Kidney glomerular epithelial cell (primary cell): ENCODE measurements around the gene CCT6A.
"Not testable (repeated sequence)": the region's sequence is repeated elsewhere in the genome, so short reads cannot be mapped to it uniquely, and the experiment has no call there.

Experiments used
- DNase-seq: peaks from one replicate; lab custom pipeline; 2025; lab: John Stamatoyannopoulos, UW

Gene CCT6A

GRCh38 chr7:56053379-56053778 is 1.8 kb downstream of the CCT6A start:
- DNase-seq, result no peak

DNA sequence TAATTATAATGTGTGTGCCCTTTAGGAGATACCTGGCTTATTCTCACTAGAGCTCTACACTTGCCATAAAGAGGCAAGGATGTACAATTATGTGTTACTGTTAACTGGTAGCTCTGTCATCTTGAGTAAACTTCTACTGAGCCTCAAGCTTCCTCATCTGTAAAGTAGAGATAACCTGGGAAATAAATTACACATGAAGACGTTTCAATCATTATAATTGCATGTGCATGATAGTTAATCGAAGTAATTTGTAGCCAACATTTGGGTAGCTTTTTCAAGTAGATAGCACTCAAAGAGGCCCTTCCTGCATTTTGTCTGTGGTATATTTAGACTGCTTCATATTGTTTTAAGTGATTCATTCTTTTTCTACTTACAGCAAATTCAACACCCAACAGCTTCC is 2.4 kb downstream of the CCT6A start:
- no peak for DNase-seq

GRCh38 chr7:56062382-56062781 is 10.8 kb downstream of the CCT6A start:
- peak; percentile 42 for DNase-seq

DNA sequence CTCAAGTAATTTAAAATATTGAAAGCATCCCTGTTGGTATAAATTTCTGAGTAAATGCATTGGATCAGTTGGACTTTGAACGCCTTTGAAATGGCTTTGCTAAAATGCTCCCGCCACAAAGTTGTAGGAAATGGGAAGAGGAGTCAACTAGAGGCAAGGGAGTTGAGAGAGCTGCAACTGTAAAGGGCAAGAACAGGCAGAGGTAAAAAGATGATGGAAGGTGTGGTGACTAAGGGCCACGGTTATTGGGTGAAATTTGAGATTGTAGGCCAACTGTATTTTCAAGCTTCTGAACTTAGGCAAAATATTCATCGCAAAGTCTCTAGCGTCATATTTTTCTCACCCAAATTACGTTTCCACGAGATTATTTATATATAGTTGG is 11.9 kb downstream of the CCT6A start:
- no peak for DNase-seq

DNA sequence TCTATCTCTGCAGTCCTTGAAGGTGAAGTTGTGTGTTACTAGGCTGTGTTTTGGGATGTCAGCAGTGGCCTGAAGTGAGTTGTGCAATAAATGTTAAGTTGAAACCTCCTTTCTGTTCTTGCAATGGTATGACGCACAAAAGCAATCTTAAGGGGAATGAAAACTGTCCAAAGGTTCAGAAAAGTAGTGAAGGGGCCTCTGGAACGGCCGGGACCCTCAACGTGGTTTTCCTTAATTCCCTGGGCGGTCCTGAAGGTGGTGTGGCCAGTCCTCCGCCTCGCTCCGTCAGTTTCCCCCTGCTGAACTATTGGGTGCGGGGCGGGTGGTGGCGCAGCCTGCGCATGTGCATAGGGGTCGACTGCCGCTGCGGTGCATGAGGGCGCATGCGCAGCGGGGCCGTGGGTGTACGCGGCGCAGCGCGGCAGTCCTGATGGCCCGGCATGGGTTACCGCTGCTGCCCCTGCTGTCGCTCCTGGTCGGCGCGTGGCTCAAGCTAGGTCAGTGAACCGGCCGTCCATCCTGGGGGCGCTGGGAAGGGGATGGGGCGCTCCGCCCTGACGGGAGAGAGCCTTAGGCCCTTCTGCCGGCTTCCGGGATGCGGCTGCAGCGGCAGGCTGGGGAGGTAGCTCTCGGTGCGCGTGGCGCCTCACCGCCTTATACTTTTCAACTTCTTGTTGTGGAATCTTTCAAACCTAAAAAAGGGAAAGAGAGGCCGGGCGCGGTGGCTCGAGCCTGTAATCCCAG is 12.5 kb downstream of the CCT6A start, which contains the start of gene SUMF2:
Gene SUMF2 (plus strand): TSS at position 405 of the 744 bp plus-strand sequence. CDS start 26 bp downstream, at position 431.
- DNase-seq, result peak; percentile 81

- DNase-seq, result not testable (repeated sequence)
Measured at GRCh38 chr7:56066376-56066775, 14.8 kb downstream of the CCT6A start.

DNA sequence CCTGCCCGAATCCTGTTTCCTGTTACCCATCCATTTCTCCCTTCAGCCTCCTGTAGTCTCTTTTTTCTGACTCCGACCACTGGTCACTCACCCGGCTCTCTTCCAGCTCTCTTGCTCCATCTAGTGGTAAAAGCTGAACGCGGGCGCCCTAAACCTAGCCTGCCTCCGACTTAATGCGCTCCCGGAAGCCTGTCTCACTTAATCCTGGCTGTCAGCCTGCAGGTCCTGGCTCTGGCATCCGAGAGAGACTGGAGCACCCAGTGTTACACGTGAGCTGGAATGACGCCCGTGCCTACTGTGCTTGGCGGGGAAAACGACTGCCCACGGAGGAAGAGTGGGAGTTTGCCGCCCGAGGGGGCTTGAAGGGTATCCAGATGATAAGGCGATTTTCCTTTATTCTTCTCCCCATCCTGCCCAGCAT is 22.8 kb downstream of the CCT6A start:
- DNase-seq, result peak; percentile 85

GRCh38 chr7:56077681-56078080 is 26.1 kb downstream of the CCT6A start:
- no peak for DNase-seq

GRCh38 chr7:56078196-56078595 is 26.6 kb downstream of the CCT6A start:
- DNase-seq, result no peak

DNA sequence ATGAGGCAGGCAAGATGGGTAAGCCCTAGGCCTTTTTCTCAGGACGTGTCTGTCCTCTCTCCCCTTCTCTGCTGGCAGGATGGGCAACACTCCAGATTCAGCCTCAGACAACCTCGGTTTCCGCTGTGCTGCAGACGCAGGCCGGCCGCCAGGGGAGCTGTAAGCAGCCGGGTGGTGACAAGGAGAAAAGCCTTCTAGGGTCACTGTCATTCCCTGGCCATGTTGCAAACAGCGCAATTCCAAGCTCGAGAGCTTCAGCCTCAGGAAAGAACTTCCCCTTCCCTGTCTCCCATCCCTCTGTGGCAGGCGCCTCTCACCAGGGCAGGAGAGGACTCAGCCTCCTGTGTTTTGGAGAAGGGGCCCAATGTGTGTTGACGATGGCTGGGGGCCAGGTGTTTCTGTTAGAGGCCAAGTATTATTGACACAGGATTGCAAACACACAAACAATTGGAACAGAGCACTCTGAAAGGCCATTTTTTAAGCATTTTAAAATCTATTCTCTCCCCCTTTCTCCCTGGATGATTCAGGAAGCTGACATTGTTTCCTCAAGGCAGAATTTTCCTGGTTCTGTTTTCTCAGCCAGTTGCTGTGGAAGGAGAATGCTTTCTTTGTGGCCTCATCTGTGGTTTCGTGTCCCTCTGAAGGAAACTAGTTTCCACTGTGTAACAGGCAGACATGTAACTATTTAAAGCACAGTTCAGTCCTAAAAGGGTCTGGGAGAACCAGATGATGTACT is 28.1 kb downstream of the CCT6A start:
- DNase-seq, result no peak

DNA sequence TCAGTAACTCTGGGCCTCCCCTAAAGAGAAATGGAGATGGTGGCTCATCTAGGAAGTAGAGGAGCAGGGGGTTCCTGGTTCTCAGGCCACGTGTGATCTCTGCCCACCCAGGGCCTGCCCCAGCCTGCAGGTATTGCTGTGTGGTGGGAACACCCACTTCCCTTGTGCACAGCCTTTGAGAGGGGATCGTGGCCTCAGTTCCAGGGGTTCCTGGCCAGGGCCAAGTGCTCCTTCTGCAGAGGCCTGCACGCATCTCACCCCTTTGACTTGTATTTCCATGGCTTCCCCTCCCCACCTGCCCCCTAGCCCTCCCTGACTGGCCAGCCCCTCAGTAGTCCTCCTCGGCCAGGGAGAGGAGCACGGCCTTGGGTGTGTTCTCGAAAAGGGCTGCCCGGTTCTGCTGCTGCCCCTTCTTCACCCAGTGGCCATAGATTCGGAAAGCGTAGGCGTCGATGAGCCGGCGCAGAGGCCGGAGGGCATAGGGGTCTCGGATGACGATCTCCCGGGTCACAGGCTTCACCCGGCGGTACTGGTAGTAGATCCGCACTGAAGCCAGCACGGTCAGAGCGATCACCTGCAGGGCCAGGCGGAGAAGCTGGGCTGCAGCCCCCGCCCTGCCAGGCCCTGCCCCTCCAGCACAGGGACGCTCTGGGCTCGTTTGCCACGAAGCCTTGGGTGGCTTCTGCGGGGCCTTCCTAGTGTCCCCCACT is 29.3 kb downstream of the CCT6A start:
- not testable (repeated sequence) for DNase-seq

DNA sequence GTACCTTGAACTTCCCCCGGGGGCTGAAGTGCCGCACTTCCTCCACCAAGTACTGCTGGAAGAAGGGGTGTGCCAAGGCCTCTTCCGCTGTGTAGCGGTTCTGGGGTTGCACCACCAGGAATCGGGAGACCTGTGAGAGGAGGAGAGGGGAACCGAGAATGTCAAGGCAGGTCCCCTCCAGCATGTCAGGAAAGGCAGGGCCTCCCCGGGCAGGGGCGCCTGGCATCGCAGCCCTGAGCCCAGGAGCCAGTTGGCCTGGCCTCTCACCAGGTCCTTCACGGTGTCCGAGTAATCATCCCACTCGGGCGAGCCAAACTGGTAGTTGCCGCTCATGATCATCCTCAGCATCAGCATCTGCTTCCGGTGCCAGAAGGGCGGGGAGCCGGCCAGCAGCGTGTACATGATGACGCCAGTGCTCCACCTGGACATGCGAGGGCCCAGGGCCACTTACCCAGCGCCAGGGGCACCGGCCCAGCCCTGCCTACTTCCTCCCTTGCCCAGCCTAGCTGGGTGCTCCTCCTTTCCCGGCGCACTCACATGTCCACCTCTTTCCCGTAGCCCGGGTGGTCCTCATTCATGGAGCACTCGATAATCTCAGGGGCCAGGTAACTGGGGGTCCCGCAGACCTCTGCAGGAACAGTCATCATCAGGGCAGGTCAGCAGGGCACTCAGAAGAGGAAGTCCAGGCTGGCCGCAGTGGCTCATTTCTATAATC is 30.2 kb downstream of the CCT6A start:
- DNase-seq, result no peak

DNA sequence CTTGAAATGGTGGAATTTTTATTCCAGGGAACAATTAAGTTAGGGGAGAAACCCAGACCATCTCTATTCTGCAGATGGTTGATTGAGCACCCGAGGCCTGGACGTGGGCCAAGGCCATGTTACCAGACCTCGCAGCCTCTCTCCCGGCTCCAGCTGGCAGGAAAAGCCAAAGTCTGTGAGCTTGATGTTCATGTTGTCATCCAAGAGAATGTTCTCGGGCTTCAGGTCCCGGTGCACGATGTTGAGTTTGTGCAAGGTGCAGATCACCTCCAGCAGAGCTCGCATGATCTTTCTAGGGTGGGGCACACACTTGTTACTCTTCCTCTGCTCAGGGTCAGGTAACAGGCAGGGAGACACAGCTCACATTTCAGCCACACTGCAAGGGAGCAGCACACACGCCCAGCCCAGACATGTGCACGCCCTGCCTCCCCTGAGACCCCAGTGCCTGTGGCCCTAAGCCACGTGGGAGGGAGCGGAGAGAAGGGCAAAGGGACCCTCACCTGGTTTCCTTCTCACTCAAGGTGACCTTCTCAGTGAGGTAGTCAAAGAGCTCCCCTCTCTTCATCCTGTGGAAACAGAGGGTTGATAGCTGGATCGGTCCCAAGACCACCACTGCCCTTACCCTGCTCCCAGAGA is 31.7 kb downstream of the CCT6A start:
- DNase-seq, result no peak

- DNase-seq, result no peak
Measured at GRCh38 chr7:56086761-56087160, 35.2 kb downstream of the CCT6A start.

- no peak for DNase-seq
Measured at GRCh38 chr7:56087445-56087844, 35.9 kb downstream of the CCT6A start.

- no peak for DNase-seq
Measured at GRCh38 chr7:56091591-56091990, 40.0 kb downstream of the CCT6A start.

GRCh38 chr7:56092388-56092787 is 40.8 kb downstream of the CCT6A start:
- DNase-seq, result not testable (repeated sequence)

GRCh38 chr7:56092789-56093531 is 41.4 kb downstream of the CCT6A start, which contains the start of gene PHKG1:
Gene PHKG1 (minus strand): TSS chr7:56092952. CDS start chr7:56088941, 4,011 bp downstream.
- DNase-seq, result no peak

DNA sequence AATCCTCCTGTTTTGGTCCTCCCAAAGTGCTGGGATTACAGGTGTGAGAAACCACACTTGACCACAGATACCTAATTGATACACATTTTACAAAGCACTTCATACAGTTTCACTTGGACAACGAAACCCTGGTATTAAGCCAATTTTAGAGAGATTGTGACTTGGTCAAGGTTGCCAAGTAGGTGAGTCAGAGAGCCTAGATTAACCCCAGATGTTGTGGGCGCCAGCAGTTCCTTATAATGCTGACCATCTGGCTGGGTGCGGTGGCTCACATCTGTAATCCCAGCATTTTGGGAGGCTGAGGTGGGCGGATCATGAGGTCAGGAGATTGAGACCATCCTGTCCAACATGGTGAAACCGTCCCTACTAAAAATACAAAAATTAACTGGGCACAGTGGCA is 46.1 kb downstream of the CCT6A start:
- DNase-seq, result no peak

DNA sequence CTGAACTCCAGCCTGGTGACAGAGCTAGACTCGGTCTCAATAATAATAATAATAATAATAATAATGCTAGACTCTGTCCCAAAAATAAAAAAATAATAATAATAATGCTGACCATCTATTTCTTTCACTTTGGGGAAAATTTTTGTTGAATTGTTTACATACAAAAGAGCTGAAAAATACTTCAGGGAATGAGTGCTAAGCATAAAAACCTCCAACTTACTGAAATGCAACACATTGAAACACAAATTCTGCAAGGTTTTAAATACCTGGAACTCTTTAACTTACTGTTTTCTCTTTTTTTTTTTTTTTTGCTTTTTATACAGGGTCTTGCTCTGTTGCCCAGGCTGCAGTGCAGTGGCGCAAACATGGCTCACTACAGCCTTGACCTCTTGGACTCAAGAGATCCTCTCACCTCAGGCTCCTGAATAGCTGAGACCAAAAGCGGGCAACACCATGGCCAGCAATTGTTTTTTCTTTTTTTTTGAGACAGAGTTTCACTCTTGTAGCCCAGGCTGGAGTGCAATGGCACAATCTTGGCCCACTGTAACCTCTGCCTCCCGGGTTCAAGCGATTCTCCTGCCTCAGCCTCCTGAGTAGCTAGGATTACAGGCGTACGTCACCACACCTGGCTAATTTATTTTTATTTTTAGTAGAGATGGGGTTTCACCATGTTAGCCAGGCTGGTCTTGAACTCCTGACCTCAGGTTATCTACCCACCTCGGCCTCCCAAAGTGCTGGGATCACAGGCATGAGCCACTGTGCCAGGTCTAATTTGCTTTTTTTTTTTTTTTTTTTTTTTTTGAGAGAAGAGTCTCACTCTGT is 46.8 kb downstream of the CCT6A start:
- not testable (repeated sequence) for DNase-seq
